Hepatocyte (in vitro differentiated cells): ENCODE results near the gene MSI2. TPM values are rescaled to one million over a fixed set of nuclear protein-coding genes. Genes with fewer than 3 reads are reported as not detected.
A peak's percentile ranks its signal among the peaks of the same experiment; 100 is the strongest.

Source experiments
- DNase-seq: peaks from one replicate; pipeline ENCODE4 v3.0.0-alpha.2; 2016; ENCODE audit warnings: low spot score
- H2AFZ ChIP-seq: fragments of 200-600 bp; sonication (generic); 2 replicates; pipeline ENCODE4 v1.6.0; 2016; ENCODE audit warnings: antibody characterized with exemption, mild to moderate bottlenecking
- H3K27ac ChIP-seq: fragments of 200-600 bp; sonication (generic); 2 replicates; pipeline ENCODE4 v1.5.1; 2016; ENCODE audit warnings: mild to moderate bottlenecking
- H3K27me3 ChIP-seq: fragments of 200-600 bp; sonication (generic); 2 replicates; pipeline ENCODE4 v1.6.1; 2016
- H3K36me3 ChIP-seq: fragments of 200-600 bp; sonication (generic); replicated peaks from 2 replicates; pipeline ENCODE4 v1.5.1; 2016; ENCODE audit warnings: low read depth; ENCODE audit not compliant: insufficient read depth
- H3K4me1 ChIP-seq: fragments of 200-600 bp; sonication (generic); 2 replicates; pipeline ENCODE4 v1.5.1; 2016; ENCODE audit warnings: mild to moderate bottlenecking, moderate library complexity; ENCODE audit not compliant: insufficient read depth
- H3K4me2 ChIP-seq: fragments of 200-600 bp; sonication (generic); 2 replicates; pipeline ENCODE4 v1.6.0; 2016
- H3K4me3 ChIP-seq: fragments of 200-600 bp; sonication (generic); 2 replicates; pipeline ENCODE4 v1.5.1; 2016; ENCODE audit warnings: mild to moderate bottlenecking
- H3K79me2 ChIP-seq: fragments of 200-600 bp; sonication (generic); 2 replicates; pipeline ENCODE4 v1.6.0; 2017; ENCODE audit warnings: mild to moderate bottlenecking
- H3K9me2 ChIP-seq: fragments of 200-600 bp; sonication (generic); replicated peaks from 2 replicates; pipeline ENCODE4 v1.6.0; 2017; ENCODE audit warnings: mild to moderate bottlenecking; ENCODE audit not compliant: insufficient read depth
- H3K9me3 ChIP-seq: fragments of 200-600 bp; sonication (generic); 2 replicates; pipeline ENCODE4 v1.5.1; 2016; ENCODE audit warnings: low read depth, mild to moderate bottlenecking
- H4K20me1 ChIP-seq: fragments of 200-600 bp; sonication (generic); 2 replicates; pipeline ENCODE4 v1.6.0; 2016; ENCODE audit warnings: mild to moderate bottlenecking; ENCODE audit not compliant: insufficient read depth, poor library complexity, severe bottlenecking
- EZH2 ChIP-seq: fragments of 200-600 bp; sonication (generic); IDR thresholded peaks from 2 replicates; pipeline ENCODE4 v1.6.1; 2016; ENCODE audit warnings: antibody characterized with exemption, mild to moderate bottlenecking, borderline replicate concordance
- EZH2phosphoT487 ChIP-seq: fragments of 200-600 bp; sonication (generic); IDR thresholded peaks from one replicate; pipeline ENCODE4 v1.6.1; 2018; ENCODE audit warnings: antibody characterized with exemption, mild to moderate bottlenecking, low read depth, moderate library complexity; ENCODE audit not compliant: unreplicated experiment, severe bottlenecking
- WGBS: methylation state at CpG from one replicate; pipeline ENCODE4 v1.1.6; 2016; ENCODE audit warnings: low lambda C conversion rate; ENCODE audit errors: missing lambda C conversion rate; 5-methylcytosine and 5-hydroxymethylcytosine counted together
- polyA plus RNA-seq: library from polyadenylated mRNA; unstranded; fragments of >200 nt; fragmentation: Nextera tagmentation; extraction: Ambion mirVana; gene quantifications from 2 replicates; pipeline ENCODE4 v1.2.1, GENCODE V29; 2016
- total RNA-seq: library from RNA; depleted of rRNA; stranded (reverse); fragments of >200 nt; gene quantifications from 2 replicates; pipeline ENCODE4 v1.2.3, GENCODE V29; 2014
- TF ChIP-seq, protein P1 (sequence below): fragments of 200-600 bp; sonication (generic); IDR thresholded peaks from 2 replicates; pipeline ENCODE4 v1.5.1; 2016; ENCODE audit warnings: antibody characterized with exemption, mild to moderate bottlenecking; ENCODE audit not compliant: poor library complexity

Gene MSI2
- total and polyA plus RNA-seq, 2 experiments from 2014 or later: 16.1 to 60.6 TPM

DNA sequence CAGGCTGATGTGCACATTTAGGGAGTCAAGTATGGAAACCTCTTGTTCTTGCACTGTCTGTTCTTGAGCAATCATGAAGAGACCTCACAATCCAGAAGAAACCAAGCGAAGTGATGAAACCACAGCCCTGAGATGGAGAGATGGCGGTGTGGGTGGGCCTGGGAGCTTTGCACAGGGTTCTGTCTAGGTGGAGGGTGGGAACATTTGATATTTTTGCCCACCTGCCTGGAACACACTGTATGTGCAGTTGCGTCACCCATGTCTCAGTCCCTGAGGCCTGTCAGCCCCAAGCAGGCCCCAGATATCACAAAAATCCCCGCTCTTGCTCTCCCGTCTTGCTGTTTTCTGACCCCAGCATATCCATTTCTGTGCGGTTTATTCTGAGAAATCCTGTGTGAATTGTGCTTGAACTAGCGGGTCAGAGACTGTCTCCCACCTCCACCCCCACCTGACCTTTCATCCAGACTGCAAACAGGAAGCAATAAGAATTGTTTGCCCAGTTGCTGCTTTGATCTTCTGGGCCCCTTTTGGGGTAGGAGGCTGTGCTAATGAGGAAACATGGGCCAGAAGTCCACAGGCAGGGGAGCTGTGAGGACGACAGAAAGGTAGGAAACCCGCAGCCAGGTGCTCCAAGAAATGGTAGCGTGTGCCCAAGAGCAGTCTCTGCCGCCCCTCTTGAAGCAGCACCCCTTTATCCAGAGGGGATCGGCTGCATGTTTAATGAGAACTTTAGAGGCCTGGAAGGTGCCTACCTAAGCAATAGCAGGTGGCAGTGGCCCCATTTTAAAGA, 304.9 kb downstream of the MSI2 start:
- no peaks in the 10 kb centered on the region for H3K9me3 ChIP-seq
- DNase-seq: peak; percentile 70
- 72% methylated on average over 12 of the region's 12 CpGs for WGBS
- H2AFZ ChIP-seq: no peak overlapping the region
- H3K4me2 ChIP-seq: peak overlapping the region; percentile 60
- H3K4me1 ChIP-seq: peaks cover 45% of the 10 kb centered on the region
- no peak for TF ChIP-seq EZH2phosphoT487
- TF ChIP-seq, protein P1, sequence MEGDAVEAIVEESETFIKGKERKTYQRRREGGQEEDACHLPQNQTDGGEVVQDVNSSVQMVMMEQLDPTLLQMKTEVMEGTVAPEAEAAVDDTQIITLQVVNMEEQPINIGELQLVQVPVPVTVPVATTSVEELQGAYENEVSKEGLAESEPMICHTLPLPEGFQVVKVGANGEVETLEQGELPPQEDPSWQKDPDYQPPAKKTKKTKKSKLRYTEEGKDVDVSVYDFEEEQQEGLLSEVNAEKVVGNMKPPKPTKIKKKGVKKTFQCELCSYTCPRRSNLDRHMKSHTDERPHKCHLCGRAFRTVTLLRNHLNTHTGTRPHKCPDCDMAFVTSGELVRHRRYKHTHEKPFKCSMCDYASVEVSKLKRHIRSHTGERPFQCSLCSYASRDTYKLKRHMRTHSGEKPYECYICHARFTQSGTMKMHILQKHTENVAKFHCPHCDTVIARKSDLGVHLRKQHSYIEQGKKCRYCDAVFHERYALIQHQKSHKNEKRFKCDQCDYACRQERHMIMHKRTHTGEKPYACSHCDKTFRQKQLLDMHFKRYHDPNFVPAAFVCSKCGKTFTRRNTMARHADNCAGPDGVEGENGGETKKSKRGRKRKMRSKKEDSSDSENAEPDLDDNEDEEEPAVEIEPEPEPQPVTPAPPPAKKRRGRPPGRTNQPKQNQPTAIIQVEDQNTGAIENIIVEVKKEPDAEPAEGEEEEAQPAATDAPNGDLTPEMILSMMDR: no peak
- no peak overlapping the region for H3K4me3 ChIP-seq
- no peaks in the 10 kb centered on the region for H3K36me3 ChIP-seq
- no peaks in the 10 kb centered on the region for H3K27me3 ChIP-seq
- H4K20me1 ChIP-seq: no peaks in the 10 kb centered on the region
- H3K79me2 ChIP-seq: peaks cover 19% of the 10 kb centered on the region
- H3K9me2 ChIP-seq: no peaks in the 10 kb centered on the region
- H3K27ac ChIP-seq: peak overlapping the region; percentile 87

DNA sequence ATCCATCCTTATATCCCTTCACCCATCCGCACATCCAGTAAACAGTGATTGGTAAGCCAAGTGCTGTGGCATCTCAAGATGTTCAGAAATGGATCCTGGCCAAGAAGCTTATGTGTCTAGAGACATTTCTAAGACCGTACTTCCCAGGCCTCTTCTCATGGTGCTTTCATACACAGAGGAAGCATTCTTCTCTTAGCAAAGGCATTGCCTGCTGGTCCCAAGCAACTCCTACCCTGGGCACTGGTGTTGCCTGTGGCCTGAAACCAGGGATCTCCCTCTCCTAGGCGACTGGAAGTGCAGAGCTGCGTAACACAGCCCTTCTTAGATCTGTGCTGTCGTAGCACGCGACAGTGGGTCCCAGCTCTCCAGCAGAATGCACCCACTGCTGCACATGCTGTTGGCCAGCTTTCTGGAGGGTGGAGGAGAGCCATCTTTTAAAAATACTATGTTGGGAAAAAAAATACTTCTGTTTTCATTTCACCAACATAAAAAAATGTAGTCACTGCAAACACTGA, 305.9 kb downstream of the MSI2 start:
- Histone ChIP-seq H2AFZ (no peak overlapping the region), H3K4me1 (peaks cover 44% of the 10 kb centered on the region), H4K20me1 (no peaks in the 10 kb centered on the region), H3K79me2 (peaks cover 18% of the 10 kb centered on the region), H3K27me3 (no peaks in the 10 kb centered on the region), H3K27ac (peak overlapping the region; percentile 87), H3K4me3 (no peak overlapping the region), H3K4me2 (peak overlapping the region; percentile 60), H3K9me2 (no peaks in the 10 kb centered on the region), H3K9me3 (no peaks in the 10 kb centered on the region), H3K36me3 (no peaks in the 10 kb centered on the region)
- 93% methylated on average over 7 of the region's 7 CpGs for WGBS
- DNase-seq: no peak
- TF ChIP-seq, protein P1: no peak
- TF ChIP-seq EZH2phosphoT487 (no peak), EZH2 (no peak)

DNA sequence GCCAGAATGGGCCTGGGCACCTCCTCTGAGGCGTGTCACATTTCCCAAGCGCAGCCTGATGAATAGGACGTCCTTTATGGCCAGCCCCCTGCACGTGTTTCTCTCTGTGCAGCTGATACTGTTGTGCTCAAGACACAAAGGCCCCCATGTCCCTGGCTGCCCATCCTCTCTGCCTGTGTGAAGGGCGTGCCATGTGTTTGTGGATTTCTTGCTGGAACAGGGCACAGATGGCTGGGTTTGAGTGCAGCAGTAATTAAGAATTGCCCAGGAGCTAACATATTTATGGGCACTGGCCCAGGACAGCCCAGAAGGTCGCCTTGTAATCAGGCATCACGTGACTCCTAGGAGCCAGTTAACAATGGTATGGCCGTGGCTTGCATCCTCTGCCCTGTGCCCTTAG, 307.6 kb downstream of the MSI2 start:
- H3K36me3 ChIP-seq: no peaks in the 10 kb centered on the region
- 90% methylated on average over 8 of the region's 8 CpGs for WGBS
- H3K9me2 ChIP-seq: no peaks in the 10 kb centered on the region
- TF ChIP-seq, protein P1: no peak
- TF ChIP-seq EZH2phosphoT487 (no peak), EZH2 (no peak)
- H3K27ac ChIP-seq: no peak overlapping the region
- no peaks in the 10 kb centered on the region for H3K27me3 ChIP-seq
- no peak overlapping the region for H3K4me2 ChIP-seq
- H3K4me3 ChIP-seq: no peak overlapping the region
- H3K79me2 ChIP-seq: peaks cover 24% of the 10 kb centered on the region
- no peaks in the 10 kb centered on the region for H4K20me1 ChIP-seq
- H3K9me3 ChIP-seq: no peaks in the 10 kb centered on the region
- peaks cover 33% of the 10 kb centered on the region for H3K4me1 ChIP-seq
- H2AFZ ChIP-seq: no peak overlapping the region
- DNase-seq: no peak
